Stimulated activated CD8-positive, alpha-beta memory T cell treated with anti-CD3 and anti-CD28 coated beads, Interleukin-4, amount 100 ng/mL, for 48 hours (primary cell): ENCODE data around the gene TMIGD2.
A peak's percentile ranks its signal among the peaks of the same experiment; 100 is the strongest.
"Not testable (repeated sequence)": the region's sequence is repeated elsewhere in the genome, so short reads cannot be mapped to it uniquely, and the experiment has no call there.

Experiments
- DNase-seq: peaks from one replicate; pipeline ENCODE4 v3.0.0-alpha.2; 2020

Gene TMIGD2

DNA sequence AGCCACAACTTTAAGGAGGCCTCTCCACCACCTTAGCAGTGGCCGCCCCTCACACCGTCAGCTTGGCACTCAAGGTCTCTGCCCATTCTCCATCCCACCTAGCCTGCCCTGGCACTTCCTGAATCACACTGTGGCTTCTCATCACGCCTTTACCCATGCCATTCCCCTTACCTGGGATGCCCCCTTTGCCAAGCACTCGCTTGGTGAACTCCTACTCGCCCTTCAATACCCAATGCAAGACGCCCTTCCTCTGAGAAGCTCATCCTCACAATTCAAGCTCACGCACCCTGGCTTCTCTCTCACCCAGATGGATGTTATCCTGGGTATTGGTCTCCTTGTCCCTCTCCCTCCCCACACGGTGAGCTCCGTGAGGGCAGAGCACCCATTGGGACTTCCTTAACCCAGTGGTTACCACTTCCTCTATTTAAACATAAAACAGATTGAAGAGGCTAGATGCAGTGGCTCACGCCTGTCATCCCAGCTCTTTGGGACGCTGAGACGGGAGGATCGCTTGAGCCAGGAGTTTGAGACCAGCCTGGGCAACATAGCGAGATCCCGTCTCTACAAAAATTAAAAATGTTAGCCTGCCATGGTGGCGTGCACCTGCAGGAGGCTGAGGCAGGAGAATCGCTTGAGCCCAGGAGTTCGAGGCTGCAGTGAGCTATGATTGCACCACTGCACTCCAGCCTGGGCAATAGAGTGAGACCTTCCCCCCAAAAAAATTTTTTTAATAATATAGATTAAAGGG is 35.8 kb downstream of the TMIGD2 start:
- no peak for DNase-seq

DNA sequence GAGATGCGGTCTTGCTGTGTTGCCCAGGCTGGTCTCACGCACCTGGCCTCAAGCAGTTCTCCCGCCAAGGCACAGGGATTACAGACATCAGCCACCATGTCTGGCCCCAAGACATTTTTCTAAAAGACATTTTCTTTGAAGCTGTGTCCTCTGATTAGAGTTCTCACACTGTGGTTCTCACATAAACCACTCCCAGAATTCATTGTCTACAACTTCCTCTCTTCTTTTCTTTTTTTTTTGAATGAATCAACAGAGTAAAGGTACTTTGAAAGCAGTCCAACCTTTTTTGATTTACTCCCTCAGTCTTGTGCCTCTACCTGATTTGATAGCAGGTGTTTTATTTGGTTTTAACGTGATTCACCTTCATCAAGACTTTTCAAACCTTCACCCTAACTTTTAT is 37.4 kb downstream of the TMIGD2 start:
- no peak for DNase-seq

DNA sequence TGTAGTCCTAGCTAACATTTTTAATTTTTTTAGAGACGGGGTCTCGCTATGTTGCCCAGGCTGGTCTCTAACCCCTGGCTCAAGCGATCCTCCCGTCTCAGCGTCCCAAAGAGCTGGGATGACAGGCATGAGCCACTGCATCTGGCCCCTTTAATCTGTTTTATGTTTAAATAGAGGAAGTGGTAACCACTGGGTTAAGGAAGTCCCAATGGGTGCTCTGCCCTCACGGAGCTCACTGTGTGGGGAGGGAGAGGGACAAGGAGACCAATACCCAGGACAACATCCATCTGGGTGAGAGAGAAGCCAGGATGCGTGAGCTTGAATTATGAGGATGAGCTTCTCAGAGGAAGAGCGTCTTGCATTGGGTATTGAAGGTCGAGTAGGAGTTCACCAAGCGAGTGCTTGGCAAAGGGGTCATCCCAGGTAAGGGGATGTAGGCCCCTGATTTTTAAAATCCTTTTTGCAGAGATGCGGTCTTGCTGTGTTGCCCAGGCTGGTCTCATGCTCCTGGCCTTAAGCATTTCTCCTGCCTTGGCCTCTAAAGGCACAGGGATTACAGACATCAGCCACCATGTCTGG is 41.5 kb downstream of the TMIGD2 start:
- DNase-seq: no peak

DNA sequence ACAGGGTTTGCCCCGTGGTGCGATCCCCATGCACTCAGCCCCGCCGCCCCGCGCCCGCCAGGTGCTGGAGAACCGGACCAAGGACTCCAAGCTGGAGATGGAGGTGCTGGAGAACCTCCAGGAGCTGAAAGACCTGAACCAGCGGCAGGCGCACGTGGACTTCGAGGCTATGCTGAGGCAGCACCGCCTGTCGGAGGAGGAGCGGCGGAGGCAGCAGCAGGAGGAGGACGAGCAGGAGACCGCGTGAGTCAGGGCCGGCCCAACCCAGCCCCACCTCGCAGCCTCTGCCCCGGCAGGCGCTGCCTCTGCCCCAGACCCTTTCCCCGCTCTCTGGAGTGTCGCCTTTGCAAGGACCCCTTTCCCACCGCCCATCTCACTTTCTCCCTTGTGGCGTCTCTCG is 44.0 kb downstream of the TMIGD2 start:
- no peak for DNase-seq

DNA sequence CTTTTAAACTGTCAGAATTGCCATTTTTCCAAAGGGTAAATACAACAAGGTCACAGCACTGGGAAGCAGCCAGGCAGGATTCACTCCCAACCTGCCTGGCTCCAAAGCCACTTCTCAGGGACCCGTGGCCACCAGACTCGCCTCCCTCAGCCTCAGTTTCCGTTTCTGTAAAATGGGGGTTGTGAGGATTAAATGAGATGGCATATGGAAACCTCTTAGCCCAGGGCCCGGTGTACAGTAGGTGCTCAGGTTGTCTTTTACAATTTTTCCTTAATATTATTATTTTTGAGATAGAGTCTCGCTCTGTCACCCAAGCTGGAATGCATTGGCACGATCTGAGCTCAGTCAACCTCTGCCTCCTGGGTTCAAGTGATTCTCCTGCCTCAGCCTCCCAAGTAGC is 45.2 kb downstream of the TMIGD2 start:
- no peak for DNase-seq

DNA sequence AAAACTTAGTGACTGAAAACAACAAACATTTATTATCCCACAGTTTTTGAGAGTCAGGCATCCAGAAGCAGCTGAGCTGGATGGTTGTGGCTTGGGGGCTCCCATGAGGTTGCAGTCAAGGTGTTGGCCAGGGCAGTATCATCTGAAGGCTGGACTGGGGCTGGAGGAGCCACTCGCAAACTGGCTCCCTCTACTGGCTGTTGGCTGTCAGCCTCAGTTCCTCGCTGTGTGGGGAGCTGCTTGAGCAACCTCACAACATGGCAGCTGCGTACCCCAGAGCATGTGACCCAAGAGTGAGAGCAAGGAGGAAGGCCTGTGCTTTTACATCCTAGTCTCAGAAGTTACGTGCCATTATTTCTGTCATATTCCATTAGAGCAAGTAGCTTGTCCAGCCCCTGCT is 45.6 kb downstream of the TMIGD2 start:
- DNase-seq: no peak

DNA sequence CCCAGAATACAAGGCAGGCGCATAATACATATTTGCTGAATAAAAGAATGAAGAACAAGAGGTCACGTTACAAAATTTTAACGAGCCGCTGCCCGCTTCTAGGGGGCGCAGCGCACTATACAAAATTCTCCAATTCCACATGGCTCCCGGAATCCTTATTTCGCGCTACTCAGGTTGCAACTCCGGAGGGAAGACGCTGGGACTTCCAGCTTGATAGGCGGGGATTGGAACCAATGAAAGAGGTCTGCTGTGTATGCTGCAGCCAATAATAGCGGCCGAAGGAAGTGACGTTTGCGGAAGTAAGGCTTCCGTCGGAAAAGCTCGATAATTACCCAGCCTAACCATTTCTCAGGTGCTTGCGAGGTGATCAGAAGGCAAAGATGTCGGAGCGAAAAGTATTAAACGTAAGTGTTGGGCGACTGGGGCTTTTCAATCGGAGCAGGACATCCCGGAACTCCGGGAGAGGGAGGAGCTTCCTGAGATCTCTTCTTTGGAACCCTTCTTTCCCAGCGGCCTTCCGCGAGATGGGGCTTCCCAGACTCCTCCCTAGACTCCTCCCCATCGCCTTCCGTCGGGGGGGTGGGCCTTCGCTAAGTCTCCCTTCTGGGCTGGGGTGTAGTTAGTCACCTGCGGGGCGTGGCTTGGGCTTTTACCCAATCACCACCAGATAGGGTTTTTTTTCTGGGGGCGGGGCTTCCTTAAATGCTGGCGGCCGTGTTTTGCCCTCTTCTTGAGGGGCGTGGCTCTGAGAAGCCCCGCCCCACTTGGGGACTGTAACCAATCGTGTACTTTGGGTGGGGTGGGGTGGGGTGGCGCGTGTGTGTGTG is 55.2 kb downstream of the TMIGD2 start, which contains the start of gene YJU2:
Gene YJU2 (plus strand): TSS at position 314 of the 827 bp plus-strand sequence. CDS start 67 bp downstream, at position 381.
- DNase-seq: peak; percentile 99

DNA sequence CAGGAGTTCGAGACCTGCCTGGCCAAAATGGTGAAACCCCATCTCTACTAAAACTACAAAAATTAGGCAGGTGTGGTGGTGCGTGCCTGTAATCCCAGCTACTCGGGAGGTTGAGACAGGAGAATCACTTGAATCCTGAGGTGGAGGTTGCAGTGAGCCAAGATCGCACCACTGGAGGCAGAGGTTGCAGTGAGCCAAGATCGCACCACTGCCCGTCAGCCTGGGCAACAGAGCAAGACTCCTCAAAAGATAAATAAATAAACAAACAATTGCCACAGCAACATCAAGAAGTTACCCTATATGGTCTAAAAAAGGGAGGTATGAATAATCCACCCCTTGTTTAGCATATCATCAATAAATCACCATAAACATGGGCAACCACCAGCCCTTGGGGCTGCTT is 56.3 kb downstream of the TMIGD2 start:
- not testable (repeated sequence) for DNase-seq
